HTR-8/SVneo (cell line): ENCODE data around the gene HS3ST6.
A peak's percentile ranks its signal among the peaks of the same experiment; 100 is the strongest.
"Not testable (repeated sequence)": the region's sequence is repeated elsewhere in the genome, so short reads cannot be mapped to it uniquely, and the experiment has no call there.

ENCODE experiments used
- DNase-seq: peaks from one replicate; pipeline ENCODE4 v3.0.0; 2011; ENCODE audit warnings: low spot score, mixed read lengths; ENCODE audit not compliant: insufficient read length
- FAIRE-seq: peaks from 2 replicates; lab custom pipeline; 2011; peaks lifted over from hg19 to GRCh38; lab: Jason Lieb, UNC

HS3ST6 gene

DNA sequence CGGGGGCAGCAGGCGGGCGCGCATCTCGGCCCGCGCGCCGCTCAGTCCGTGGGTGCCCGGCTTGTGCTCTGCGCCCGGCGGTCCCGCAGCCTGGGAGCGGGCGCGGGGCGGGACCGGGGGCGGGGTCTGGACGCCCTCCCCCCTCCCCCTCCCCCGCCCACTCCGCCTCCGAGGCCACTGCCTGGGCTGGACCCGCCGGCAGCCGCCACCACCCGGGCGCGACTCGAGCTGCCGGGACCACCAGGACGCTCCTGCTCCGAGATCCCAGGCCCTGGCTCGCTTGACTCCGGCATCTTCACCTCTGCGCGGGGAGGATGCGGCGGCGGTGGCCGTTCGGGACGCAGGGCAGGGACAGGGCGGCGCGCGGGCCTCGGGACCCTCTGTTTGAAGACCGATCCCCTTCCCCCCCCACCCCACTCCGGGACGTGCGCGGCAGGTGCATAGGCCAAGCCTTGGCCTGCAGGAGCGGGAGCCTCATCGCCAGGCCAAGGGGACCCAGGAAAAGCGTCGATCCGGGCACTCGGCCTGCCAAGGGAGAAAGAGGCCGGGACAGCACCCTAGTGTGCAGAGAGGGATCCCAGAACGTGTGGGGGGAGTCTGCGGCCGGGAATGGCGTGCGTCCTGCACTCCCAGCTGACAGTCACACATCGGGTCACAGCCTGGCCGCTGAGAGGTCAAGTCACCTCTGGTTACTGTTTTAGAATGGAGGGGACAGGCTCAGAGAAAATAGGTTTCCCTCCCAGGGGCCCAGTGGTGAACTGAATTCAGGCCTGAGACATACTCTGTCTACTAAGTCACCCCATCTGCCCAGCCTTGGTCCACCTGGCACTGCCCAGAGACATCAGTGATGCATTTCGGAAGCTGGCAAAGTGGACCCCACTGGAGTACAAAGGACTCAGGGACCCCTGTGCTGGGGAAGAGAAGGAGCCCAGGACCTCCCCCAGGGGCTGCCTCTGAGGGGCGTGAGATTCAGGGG is at the start of gene HS3ST6:
Gene HS3ST6, minus strand, starts transcription at position 65 of the 976 bp plus-strand sequence. CDS start 92 bp downstream, outside the sequence.
- DNase-seq, result no peak
- no peak for FAIRE-seq

DNA sequence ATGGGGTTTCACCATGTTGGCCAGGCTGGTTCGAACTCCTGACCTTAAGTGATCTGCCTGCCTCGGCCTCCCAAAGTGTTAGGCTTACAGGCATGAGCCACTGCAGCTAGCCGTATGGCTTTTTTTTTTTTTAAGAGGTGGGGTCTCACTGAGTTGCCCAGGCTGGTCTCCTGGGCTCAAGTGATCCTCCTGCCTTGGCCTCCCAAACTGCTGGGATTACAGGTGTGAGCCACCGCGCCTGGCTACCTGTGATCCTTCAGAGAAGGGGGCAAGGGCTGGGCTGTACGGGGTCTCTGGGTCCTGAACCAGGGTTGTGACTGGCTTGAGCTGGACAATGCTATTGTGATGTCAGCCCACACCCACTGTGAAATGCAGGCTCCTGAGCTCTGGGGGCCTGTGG is 48.2 kb upstream of the HS3ST6 start, which contains the start of gene RNF151:
Gene RNF151, plus strand, starts transcription at position 397 of the 400 bp plus-strand sequence. CDS start 26 bp downstream, outside the sequence.
- FAIRE-seq (no peak), DNase-seq (no peak)

DNA sequence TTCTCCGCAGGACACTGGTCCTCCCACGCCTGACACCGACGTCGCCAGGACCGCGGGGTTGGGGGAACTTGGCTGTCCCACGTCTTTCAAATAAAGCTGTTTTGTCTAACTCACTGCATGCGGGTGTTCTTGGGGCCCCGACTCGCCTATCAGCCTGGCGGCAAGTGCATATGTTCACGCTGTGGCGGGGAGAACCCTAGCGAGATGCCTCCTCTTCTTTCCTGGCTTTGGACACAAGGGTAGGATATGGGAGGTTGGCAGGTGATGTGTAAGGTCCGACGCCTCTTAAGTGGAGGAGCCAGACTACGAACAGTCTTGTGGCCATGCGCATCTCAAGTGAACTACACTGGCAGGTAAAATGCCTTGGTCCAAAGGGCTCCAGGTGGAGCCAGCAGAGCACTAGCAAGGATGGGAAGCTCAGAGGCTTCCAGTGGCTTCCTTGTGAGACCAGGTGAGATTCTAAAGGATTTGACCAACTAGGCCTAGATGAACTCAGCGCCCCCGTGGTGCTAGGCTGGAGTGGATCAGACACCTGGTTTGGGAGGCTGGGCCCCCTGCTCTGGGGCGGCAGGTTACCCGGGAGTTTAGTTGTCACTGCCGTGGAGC is 47.3 kb upstream of the HS3ST6 start:
- FAIRE-seq, result no peak

DNA sequence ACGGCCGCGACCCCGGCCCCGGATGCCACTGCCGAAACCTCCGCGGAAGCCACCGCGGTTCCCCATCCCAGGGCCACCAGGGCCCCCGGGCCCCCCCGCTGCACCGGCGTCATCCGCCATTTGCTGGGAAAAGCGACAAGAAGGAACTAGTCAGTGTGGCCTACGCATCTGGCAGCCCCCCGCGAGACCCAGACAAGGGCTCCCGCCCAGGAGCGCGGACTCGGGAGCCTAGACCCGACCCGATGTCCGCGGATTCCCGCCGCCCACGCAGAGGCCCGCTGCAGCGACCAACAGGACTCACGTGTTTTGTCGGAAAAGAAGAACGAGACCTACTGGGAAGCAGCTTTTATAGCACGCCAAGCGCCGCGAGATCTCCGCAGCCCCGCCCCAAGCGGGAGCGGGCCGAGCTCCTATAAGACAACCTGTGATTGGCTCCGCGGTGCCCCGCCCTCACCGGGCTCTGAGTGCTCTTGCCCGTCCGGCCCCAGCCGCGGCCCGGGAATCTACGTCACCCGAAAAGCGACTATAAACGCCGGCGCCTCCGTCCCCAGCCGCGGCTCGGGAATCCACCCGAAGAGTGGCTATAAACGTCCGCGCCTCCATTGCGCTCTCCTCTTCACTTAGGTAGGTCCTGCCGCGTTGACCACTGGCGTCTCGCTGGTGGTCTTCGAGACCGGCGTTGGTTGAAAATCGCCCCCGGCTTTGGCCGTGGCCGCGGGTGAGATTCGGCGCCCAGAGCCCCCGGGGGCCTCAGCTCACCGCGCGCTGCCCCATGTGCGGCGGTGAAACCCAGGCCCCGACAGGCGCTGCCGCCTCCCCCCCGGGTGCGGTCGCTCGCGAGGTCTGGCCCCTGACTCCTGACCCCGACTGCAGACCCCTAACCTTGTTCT is 46.5 kb upstream of the HS3ST6 start, which contains the start of gene RPS2:
Gene RPS2, minus strand, starts transcription at position 321 of the 890 bp plus-strand sequence. Its CDS starts 201 bp downstream, at position 120.
- FAIRE-seq (no peak), DNase-seq (peak; percentile 98)

More for the DNA sequence above, 47.3 kb upstream of the HS3ST6 start:
- no peak for DNase-seq

DNA sequence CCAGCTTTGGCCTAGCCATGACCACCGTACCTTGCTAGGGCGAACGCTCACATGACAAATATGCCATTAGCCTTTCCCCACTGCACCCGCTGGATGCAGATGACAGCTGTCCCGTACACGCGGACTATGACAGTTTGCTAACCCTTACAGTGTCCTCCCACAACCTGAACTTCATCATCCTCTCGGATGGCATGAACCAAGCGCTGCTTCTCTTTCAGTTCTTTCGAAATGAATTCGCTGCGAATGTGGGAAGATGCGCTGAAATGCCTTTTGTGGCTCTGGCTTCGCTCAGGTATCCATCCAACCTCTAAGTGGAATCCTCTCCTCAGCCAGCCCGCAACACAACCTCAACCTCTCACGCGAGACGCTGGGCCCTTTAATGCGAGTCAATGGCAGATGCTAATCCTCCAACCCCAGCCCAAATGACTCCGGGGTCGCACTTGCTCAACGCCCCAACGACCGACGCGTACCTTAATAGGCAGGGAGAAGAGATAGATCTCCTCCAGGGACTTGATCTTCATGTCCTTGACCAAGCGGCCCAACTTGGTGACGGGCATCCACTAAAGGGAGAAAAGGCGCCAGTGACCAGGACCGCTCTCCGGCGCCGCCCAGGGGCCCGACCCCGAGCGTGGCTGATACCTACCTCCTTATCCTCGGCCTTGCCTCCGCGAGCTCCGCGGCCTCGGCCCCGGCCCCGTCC is 45.7 kb upstream of the HS3ST6 start:
- FAIRE-seq (no peak), DNase-seq (no peak)

DNA sequence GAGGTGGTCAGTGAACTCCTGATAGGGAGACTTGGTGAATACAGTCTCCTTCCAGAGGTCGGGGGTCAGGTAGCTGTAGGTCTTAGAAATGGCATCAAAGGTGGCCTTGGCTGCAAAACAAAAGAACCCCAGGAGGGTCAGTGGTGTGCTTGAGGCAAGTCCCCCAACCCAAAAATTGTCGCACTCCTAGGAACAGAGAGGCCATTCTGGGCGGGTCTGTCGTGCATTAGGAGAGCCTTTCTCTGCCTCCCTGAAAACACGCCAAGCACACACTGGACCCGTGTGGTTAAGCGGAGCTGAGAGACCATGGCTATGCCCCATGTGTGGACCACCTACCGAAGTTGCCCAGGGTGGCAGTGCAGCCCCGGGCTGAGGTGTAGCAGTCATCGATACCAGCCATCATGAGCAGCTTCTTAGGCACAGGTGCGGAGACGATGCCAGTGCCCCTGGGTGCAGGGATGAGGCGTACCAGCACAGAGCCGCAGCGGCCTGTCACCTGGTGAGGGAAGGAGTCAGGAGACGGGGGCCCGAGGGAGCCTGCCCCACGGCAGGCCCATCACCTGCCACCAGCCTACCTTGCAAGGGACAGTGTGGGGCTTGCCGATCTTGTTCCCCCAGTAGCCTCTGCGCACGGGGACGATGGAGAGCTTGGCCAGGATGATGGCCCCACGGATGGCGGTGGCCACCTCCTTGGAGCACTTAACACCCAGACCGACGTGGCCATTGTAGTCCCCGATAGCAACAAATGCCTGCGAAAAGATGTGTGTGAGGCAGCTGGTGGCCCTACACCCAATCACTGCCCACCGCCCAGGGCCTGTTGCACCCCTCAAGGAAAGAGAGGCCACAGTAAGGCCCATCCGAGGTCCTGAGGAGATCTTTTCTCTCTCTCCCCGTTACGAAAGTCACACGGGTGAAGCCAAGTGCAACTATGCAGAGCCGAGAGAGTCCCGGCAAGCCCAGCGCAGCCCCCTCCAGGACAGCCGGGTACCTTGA is 44.2 kb upstream of the HS3ST6 start:
- not testable (repeated sequence) for DNase-seq, FAIRE-seq

DNA sequence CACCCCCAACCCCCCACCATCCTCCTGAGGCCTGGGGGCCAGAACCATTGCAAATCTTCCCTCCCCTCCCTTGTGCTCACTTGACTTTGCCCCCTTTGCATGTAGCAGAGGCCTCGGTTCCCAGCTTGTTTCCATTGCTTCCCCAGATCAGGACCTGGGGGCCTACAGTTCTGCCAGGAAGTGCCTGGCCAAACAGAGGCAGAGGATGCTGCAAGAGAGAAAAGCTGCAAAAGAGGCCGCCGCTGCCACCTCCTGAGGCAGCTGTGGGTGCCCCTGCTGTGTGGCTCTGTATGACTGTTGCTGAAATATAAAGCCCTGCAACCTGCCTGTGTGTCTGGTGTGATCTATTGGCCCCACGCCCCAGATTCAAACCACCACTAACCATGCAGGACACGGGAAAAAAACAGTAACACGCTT is 43.4 kb upstream of the HS3ST6 start:
- no peak for FAIRE-seq
- DNase-seq, result no peak

DNA sequence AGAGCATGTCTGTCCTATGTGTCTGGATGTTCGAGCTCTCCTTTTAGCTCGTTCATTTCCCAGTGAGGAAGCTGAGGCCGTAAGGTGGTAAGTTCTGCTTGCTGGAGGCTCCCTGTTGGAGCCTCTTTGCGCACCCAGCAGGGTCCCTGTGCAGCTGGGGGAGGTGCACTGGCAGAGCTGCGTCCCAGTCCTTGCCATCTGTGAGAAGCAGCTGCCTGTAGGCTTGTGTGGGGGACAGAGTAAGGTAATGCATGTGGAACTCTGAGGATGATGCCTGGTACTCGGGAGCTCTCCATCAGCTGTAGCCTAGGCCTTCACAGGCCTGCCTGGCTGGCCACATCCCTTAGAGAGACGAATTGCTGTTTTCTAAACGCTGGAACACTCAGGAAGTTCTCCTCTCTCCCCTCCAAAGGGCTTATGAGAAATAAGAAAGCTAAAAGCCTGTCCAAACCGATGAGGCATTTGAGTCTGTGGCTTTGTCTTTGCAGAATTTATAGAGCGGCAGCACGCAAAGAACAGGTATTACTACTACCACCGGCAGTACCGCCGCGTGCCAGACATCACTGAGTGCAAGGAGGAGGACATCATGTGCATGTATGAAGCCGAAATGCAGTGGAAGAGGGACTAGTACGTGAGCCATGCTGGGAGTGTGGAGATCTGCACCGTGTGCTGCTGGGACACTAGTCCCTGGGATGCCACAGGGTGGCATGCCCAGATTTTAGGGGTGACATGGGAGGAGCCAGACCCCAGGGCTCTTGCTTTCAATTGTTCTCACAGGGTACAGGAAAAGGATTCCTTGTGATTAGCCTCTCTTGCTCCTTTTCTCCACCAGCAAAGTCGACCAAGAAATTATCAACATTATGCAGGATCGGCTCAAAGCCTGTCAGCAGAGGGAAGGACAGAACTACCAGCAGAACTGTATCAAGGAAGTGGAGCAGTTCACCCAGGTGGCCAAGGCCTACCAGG is 42.7 kb upstream of the HS3ST6 start:
- FAIRE-seq, result no peak

GRCh38 chr16:1959269-1960039 is 41.2 kb upstream of the HS3ST6 start, which contains the start of gene NDUFB10:
NDUFB10 (plus strand) TSS chr16:1959538; CDS start chr16:1959625, 87 bp downstream.
- DNase-seq, result peak; percentile 93
- FAIRE-seq, result peak; percentile 57

More for the DNA sequence above, 42.7 kb upstream of the HS3ST6 start:
- no peak for DNase-seq

GRCh38 chr16:1958715-1959268 is 40.6 kb upstream of the HS3ST6 start:
- DNase-seq (no peak), FAIRE-seq (no peak)

DNA sequence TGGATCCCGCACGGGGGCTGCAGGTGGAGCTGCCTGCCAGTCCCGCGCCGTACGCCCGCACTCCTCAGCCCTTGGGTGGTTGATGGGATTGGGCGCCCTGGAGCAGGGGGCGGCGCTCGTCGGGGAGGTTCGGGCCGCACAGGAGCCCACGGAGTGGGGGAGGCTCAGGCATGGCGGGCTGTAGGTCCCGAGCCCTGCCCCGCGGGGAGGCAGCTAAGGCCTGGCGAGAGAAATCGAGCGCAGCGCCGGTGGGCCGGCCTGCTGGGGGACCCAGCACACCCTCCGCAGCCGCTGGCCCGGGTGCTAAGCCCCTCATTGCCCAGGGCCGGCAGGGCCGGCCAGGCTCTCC is 39.9 kb upstream of the HS3ST6 start:
- FAIRE-seq, DNase-seq: not testable (repeated sequence)

DNA sequence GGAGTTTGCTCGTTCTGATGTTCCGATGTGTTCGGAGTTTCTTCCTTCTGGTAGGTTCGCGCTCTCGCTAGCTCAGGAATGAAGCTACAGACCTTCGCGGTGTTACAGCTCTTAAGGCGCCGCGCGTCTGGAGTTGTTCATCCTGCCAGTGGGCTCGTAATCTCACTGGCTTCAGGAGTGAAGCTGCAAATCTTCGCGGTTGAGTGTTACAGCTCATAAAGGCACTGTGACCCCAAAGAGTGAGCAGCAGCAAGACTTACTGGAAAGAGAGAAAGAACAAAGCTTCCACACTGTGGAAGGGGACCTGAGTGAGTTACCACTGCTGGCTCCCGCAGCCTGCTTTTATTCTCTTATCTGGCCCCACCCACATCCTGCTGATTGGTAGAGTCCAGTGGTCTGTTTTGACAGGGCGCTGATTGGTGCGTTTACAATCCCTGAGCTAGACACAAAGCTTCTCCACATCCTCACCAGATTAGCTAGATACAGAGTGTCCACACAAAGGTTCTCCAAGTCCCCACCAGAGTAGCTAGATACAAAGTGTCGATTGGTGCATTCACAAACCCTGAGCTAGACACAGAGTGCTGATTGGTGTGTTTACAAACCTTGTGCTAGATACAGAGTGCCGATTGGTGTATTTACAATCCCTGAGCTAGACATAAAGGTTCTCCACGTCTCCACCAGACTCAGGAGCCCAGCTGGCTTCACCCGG is 39.4 kb upstream of the HS3ST6 start:
- not testable (repeated sequence) for DNase-seq, FAIRE-seq

GRCh38 chr16:1953734-1954133 is 35.5 kb upstream of the HS3ST6 start:
- no peak for DNase-seq

DNA sequence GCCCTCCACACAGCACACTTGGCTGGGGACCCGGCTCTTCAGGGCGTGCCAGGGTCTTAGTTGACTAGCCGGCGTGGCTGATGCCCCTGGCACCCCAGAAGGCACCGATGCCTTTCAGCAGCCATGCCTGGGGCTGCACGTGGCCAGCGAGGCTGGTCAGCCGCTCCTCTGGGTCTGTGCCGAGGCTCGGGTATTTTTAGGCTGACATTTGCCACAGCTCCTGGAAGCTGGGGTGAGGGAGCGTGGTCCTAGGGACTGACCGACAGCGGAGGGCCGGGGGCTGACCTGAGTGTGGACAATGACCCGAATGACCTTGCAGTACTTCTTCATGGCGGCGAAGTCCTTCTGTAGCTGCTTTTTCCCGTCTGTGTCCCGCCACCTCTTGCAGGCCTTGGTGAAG is 32.3 kb upstream of the HS3ST6 start:
- FAIRE-seq (no peak), DNase-seq (no peak)

More at GRCh38 chr16:1953734-1954133, 35.5 kb upstream of the HS3ST6 start:
- no peak for FAIRE-seq

DNA sequence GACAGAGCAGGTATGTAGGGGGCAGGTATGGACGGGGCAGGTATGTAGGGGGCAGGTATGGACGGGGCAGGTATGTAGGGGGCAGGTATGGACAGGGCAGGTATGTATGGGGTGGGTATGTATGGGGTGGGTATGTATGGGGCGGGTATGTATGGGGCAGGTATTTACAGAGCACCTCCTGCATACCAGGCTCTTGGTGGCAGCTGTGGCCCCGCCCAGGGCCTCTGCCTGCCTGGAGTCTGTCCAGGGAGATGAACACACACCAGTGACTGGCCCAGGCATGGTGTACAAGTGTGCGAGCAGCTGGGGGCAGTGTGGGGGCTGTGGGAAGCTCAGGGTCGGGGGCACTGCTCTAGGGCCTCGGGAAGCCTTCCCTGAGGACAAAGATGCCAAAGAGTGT is 31.8 kb upstream of the HS3ST6 start:
- no peak for FAIRE-seq

More for the DNA sequence above, 31.8 kb upstream of the HS3ST6 start:
- no peak for DNase-seq
